Testis (tissue), 2 donors: ENCODE measurements around the gene SLC7A14.

Experiments
- POLR2A ChIP-seq: fragments of 450-650 bp; IDR thresholded peaks from one replicate; pipeline ENCODE4 v1.6.1; 2017; ENCODE audit warnings: antibody characterized with exemption, mild to moderate bottlenecking, moderate library complexity
- TF ChIP-seq, protein P1 (sequence below), 3 experiments: fragments of 450-650 bp in 2 of 3; fragments of 200-600 bp in 1 of 3; sonication (generic) in 1 of 3; IDR thresholded peaks; one replicate each; pipeline ENCODE4 v1.5.1; 2016 to 2019; ENCODE audit warnings: antibody characterized with exemption in 3 of 3, mild to moderate bottlenecking in 2 of 3, moderate library complexity in 1 of 3

GRCh38 chr3:170482199-170482598 is 103.7 kb downstream of the SLC7A14 start:
- TF ChIP-seq, protein P1, sequence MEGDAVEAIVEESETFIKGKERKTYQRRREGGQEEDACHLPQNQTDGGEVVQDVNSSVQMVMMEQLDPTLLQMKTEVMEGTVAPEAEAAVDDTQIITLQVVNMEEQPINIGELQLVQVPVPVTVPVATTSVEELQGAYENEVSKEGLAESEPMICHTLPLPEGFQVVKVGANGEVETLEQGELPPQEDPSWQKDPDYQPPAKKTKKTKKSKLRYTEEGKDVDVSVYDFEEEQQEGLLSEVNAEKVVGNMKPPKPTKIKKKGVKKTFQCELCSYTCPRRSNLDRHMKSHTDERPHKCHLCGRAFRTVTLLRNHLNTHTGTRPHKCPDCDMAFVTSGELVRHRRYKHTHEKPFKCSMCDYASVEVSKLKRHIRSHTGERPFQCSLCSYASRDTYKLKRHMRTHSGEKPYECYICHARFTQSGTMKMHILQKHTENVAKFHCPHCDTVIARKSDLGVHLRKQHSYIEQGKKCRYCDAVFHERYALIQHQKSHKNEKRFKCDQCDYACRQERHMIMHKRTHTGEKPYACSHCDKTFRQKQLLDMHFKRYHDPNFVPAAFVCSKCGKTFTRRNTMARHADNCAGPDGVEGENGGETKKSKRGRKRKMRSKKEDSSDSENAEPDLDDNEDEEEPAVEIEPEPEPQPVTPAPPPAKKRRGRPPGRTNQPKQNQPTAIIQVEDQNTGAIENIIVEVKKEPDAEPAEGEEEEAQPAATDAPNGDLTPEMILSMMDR (IDR thresholded peaks at IDR 0.05), result no peak
- TF ChIP-seq POLR2A, result no peak
